Activated T-cell treated with anti-CD3 and anti-CD28 coated beads, Interleukin-2, amount 50 U/mL, for 24 hours (primary cell): Measurements from ENCODE around the gene TADA2B.

ENCODE experiments used
- DNase-seq: peaks from one replicate; pipeline ENCODE4 v3.0.0-alpha.2; 2020
- H3K27ac Mint-ChIP-seq: 2 replicates; pipeline ENCODE4 v1.8.0; 2020; ENCODE audit warnings: mild to moderate bottlenecking, mixed read lengths
- H3K27me3 Mint-ChIP-seq: 2 replicates; pipeline ENCODE4 v1.8.0; 2020; ENCODE audit warnings: mixed read lengths
- H3K36me3 Mint-ChIP-seq: 2 replicates; pipeline ENCODE4 v1.8.0; 2020; ENCODE audit warnings: low read depth, mixed read lengths
- H3K4me1 Mint-ChIP-seq: 2 replicates; pipeline ENCODE4 v1.8.0; 2020; ENCODE audit warnings: low read depth, mixed read lengths
- H3K4me3 Mint-ChIP-seq: 2 replicates; pipeline ENCODE4 v1.8.0; 2020; ENCODE audit warnings: mild to moderate bottlenecking, moderate library complexity, mixed read lengths
- H3K9me3 Mint-ChIP-seq: 2 replicates; pipeline ENCODE4 v1.8.0; 2020; ENCODE audit warnings: mixed read lengths

Gene TADA2B

GRCh38 chr4:7104366-7105031 is 61.3 kb downstream of the TADA2B start:
- Mint-ChIP-seq H3K27ac (no peak overlapping the region), H3K4me1 (peaks cover 19% of the 10 kb centered on the region), H3K9me3 (no peaks in the 10 kb centered on the region)

DNA sequence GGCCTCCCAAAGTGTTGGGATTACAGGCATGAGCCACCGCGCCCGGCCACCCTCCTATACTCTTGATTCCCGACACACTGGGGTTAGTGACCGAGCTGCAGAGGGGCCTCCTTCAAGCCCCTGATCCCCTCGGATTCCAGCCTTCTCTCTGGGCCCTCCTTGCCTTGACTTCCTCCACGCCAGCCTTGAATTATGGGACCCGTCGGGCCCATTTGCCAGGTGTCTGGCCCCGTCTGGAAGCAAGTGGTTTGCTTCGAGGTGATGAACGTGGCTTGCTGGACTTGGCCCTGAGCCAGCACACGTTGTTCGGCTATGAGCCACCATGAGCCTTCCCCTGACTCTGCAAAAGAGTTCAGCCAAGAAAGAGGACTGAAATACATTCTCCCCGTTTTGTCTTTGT is 62.1 kb downstream of the TADA2B start:
- H3K27ac Mint-ChIP-seq, result no peak overlapping the region
- peaks cover 2% of the 10 kb centered on the region for H3K36me3 Mint-ChIP-seq
- DNase-seq, result no peak
- no peaks in the 10 kb centered on the region for H3K9me3 Mint-ChIP-seq
- H3K27me3 Mint-ChIP-seq, result no peaks in the 10 kb centered on the region
- no peak overlapping the region for H3K4me3 Mint-ChIP-seq
- peaks cover 19% of the 10 kb centered on the region for H3K4me1 Mint-ChIP-seq

More at GRCh38 chr4:7104366-7105031, 61.3 kb downstream of the TADA2B start:
- no peak for DNase-seq
- Mint-ChIP-seq H3K27me3 (no peaks in the 10 kb centered on the region), H3K36me3 (peaks cover 2% of the 10 kb centered on the region), H3K4me3 (no peak overlapping the region)

- Mint-ChIP-seq H3K9me3 (no peaks in the 10 kb centered on the region), H3K4me3 (no peak overlapping the region), H3K27me3 (no peaks in the 10 kb centered on the region), H3K36me3 (peaks cover 2% of the 10 kb centered on the region), H3K27ac (no peak overlapping the region), H3K4me1 (peaks cover 11% of the 10 kb centered on the region)
- DNase-seq, result no peak
Observed at GRCh38 chr4:7107166-7107905, 64.2 kb downstream of the TADA2B start.
